ENCODE measurements around the gene TMEM150C. TPM values are rescaled to one million over a fixed set of nuclear protein-coding genes. Genes with fewer than 3 reads are reported as not detected.

TMEM150C gene
- total and polyA plus RNA-seq, 2 of the 8 experiments (the other 6 are each of a cell fraction or from before 2014, with no cell fraction given), result 1.5 to 1.7 TPM

DNA sequence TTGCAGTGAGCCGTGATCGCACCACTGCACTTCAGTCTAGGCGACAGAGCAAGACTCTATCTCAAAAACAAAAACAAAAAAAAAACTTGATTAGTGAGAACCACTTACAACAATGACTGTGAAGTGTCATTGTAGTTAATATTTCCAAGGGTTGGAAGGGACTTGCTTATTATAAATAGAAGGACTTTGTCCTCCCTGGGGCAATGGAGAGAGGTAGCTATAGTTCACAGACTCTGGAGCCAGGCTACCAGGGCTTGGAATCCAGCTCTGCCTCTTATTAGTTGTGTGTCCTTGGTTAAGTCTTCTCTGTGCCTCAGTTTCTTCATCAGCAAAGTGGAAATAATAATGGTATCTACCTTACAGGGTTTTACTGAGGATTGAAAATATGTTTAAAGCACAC lies 51.6 kb downstream of the TMEM150C start (continued):
- TF ChIP-seq SAP30 (IDR thresholded peaks at IDR 0.05; ENCODE audit: insufficient read depth, insufficient replicate concordance, low read length), result no peak
- no peak for TF ChIP-seq CBX8 (IDR thresholded peaks at IDR 0.05; ENCODE audit: borderline replicate concordance, low read depth, low read length)

Data from H1 (cell line).